ENCODE measurements around the gene CFAP221. TPM values are rescaled to one million over a fixed set of nuclear protein-coding genes. Genes with fewer than 3 reads are reported as not detected.

The CFAP221 gene
- total RNA-seq, 1 donor from 2014 or later = not detected

GRCh38 chr2:119575439-119575838, 31.2 kb downstream of the CFAP221 start:
- DNase-seq (ENCODE audit: low spot score in 2 of 2) = no peak
- Histone ChIP-seq H3K27me3 (no peaks in the 10 kb centered on the region), H3K36me3 (no peaks in the 10 kb centered on the region), H3K4me1 (no peaks in the 10 kb centered on the region), H3K9me3 (no peaks in the 10 kb centered on the region), H3K4me3 (no peak overlapping the region), H3K27ac (no peak overlapping the region)
- no peak for TF ChIP-seq CTCF (IDR thresholded peaks at IDR 0.05)
- intact Hi-C loops (cut with DNase I) = no loop called here

GRCh38 chr2:119579424-119580295, 35.4 kb downstream of the CFAP221 start:
- H3K4me1 ChIP-seq = no peaks in the 10 kb centered on the region
- H3K36me3 ChIP-seq = no peaks in the 10 kb centered on the region
- H3K27me3 ChIP-seq = no peaks in the 10 kb centered on the region
- DNase-seq (ENCODE audit: low spot score in 2 of 2) = no peak
- no peak overlapping the region for H3K27ac ChIP-seq
- no peak for TF ChIP-seq CTCF (IDR thresholded peaks at IDR 0.05)
- intact Hi-C loops (cut with DNase I) = no loop called here
- H3K9me3 ChIP-seq = no peaks in the 10 kb centered on the region
- no peak overlapping the region for H3K4me3 ChIP-seq

- no peak for DNase-seq (ENCODE audit: low spot score in 2 of 2)
- H3K4me1 ChIP-seq = no peaks in the 10 kb centered on the region
- TF ChIP-seq CTCF (IDR thresholded peaks at IDR 0.05) = no peak
- H3K4me3 ChIP-seq = no peak overlapping the region
- H3K36me3 ChIP-seq = no peaks in the 10 kb centered on the region
- intact Hi-C loops (cut with DNase I) = no loop called here
- no peak overlapping the region for H3K27ac ChIP-seq
- H3K27me3 ChIP-seq = no peaks in the 10 kb centered on the region
- H3K9me3 ChIP-seq = no peaks in the 10 kb centered on the region
These were observed 36.4 kb downstream of the CFAP221 start for GRCh38 chr2:119580550-119581072.

GRCh38 chr2:119583291-119583690, 39.0 kb downstream of the CFAP221 start:
- Histone ChIP-seq H3K4me1 (no peaks in the 10 kb centered on the region), H3K27ac (no peak overlapping the region), H3K36me3 (no peaks in the 10 kb centered on the region), H3K9me3 (no peaks in the 10 kb centered on the region), H3K27me3 (no peaks in the 10 kb centered on the region), H3K4me3 (no peak overlapping the region)
- no peak for TF ChIP-seq CTCF (IDR thresholded peaks at IDR 0.05)
- intact Hi-C loops (cut with DNase I) = no loop called here
- DNase-seq (ENCODE audit: low spot score in 2 of 2) = no peak

GRCh38 chr2:119584469-119584868, 40.2 kb downstream of the CFAP221 start:
- intact Hi-C loops (cut with DNase I) = no loop called here
- H3K9me3 ChIP-seq = no peaks in the 10 kb centered on the region
- no peak for DNase-seq (ENCODE audit: low spot score in 2 of 2)
- no peaks in the 10 kb centered on the region for H3K27me3 ChIP-seq
- TF ChIP-seq CTCF (IDR thresholded peaks at IDR 0.05) = no peak
- H3K4me3 ChIP-seq = no peak overlapping the region
- no peaks in the 10 kb centered on the region for H3K36me3 ChIP-seq
- no peaks in the 10 kb centered on the region for H3K4me1 ChIP-seq
- no peak overlapping the region for H3K27ac ChIP-seq

Data from ascending aorta (tissue), 2 donors.